Epithelial cell of esophagus (primary cell): Measurements from ENCODE around the gene TBC1D19.
A peak's percentile ranks its signal among the peaks of the same experiment; 100 is the strongest.
"Not testable (repeated sequence)": the region's sequence is repeated elsewhere in the genome, so short reads cannot be mapped to it uniquely, and the experiment has no call there.

ENCODE experiments used
- DNase-seq: peaks from one replicate; pipeline ENCODE4 v3.0.0; 2010; ENCODE audit warnings: low read depth
- H3K4me3 ChIP-seq: 2 replicates; pipeline ENCODE4 v1.5.1; 2011; ENCODE audit warnings: mild to moderate bottlenecking, low read length, control low read depth
- TF ChIP-seq, protein P1 (sequence below): IDR thresholded peaks from 2 replicates; pipeline ENCODE4 v1.5.1; 2011; ENCODE audit warnings: low read depth, mild to moderate bottlenecking, low read length, control low read depth, inconsistent platforms; ENCODE audit not compliant: insufficient read depth; ENCODE audit errors: missing control alignments

The TBC1D19 gene

GRCh38 chr4:26647523-26648224, 63.8 kb downstream of the TBC1D19 start:
- DNase-seq: no peak
- TF ChIP-seq, protein P1, sequence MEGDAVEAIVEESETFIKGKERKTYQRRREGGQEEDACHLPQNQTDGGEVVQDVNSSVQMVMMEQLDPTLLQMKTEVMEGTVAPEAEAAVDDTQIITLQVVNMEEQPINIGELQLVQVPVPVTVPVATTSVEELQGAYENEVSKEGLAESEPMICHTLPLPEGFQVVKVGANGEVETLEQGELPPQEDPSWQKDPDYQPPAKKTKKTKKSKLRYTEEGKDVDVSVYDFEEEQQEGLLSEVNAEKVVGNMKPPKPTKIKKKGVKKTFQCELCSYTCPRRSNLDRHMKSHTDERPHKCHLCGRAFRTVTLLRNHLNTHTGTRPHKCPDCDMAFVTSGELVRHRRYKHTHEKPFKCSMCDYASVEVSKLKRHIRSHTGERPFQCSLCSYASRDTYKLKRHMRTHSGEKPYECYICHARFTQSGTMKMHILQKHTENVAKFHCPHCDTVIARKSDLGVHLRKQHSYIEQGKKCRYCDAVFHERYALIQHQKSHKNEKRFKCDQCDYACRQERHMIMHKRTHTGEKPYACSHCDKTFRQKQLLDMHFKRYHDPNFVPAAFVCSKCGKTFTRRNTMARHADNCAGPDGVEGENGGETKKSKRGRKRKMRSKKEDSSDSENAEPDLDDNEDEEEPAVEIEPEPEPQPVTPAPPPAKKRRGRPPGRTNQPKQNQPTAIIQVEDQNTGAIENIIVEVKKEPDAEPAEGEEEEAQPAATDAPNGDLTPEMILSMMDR: no peak
- no peak overlapping the region for H3K4me3 ChIP-seq

DNA sequence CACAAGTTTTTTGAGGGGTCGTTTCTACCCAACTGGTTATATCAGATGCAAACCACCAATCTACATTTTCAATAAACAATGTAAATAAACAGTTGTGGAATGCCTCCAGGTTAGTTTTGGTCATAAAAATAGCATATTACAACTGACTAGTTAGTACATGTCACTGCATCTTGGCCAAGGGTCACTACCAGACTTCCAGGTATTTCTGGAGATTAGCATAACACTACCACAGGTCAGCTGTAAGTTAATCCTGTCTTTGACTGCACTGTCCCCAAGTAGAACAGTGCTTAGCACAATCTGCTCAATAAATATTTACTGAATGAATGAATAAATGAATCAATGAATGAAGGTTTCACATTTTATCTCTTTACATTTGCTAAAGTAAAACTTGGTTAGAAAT, 64.4 kb downstream of the TBC1D19 start:
- DNase-seq: peak; percentile 45
- no peak overlapping the region for H3K4me3 ChIP-seq
- TF ChIP-seq, protein P1: no peak

- DNase-seq: no peak
- TF ChIP-seq, protein P1: no peak
These were observed 76.4 kb downstream of the TBC1D19 start for GRCh38 chr4:26660261-26660660.

GRCh38 chr4:26663888-26664287, 80.0 kb downstream of the TBC1D19 start:
- TF ChIP-seq, protein P1: no peak
- no peak for DNase-seq
- H3K4me3 ChIP-seq: no peak overlapping the region

More at GRCh38 chr4:26660261-26660660, 76.4 kb downstream of the TBC1D19 start:
- no peak overlapping the region for H3K4me3 ChIP-seq

DNA sequence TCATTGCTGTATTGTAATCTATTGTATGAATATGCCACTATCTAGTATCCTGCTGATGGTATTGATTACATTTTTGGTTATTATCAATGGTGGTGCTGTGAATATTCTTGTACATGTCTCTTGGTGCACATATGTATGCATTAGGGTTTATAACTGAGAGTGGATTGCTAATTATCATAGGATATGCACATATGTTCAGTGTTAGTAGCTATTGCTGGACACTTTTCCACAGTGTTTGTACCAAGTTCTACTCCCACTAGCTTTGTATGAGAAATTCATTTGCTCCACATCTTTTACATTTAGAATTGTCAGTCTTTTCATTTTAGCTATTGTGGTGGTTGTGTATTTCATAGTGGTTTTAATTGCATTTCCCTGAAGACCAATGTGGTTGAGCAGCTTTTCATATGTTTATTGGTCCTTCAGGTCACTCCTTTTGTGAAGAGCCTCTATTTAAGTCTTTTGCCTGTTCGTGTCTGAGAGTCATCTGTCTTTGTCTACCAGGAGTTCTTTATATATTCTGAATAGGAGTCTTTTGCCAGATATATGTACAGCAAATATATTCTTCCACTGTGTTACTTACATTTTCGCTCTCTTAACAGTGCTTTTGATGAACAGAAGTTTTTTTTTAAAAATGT, 87.1 kb downstream of the TBC1D19 start:
- TF ChIP-seq, protein P1: no peak
- no peak for DNase-seq
- H3K4me3 ChIP-seq: no peak overlapping the region

GRCh38 chr4:26679040-26679695, 95.3 kb downstream of the TBC1D19 start:
- not testable (repeated sequence) for H3K4me3 ChIP-seq, DNase-seq

DNA sequence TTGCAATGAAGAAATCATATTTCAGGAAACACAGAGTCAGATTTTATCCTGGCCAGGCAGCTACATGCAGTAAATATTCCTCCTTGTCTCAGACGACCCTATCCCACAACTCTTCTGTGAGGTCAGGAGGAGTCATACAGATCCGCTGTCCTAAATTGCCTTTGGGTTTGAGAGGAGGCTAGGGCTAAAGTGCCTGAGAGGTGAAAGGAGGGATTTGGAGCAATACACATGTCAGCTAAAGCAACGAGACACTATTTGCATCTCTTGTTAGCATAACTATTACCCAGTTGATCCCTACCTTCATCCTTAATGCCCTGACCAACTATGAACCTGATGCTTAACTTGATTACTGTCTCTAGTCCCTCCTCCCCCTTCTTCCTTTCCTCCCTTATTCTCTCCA, 98.6 kb downstream of the TBC1D19 start:
- DNase-seq: no peak
- H3K4me3 ChIP-seq: no peak overlapping the region
- TF ChIP-seq, protein P1: no peak
